Neuronal stem cell (in vitro differentiated cells): ENCODE data around the gene AGAP1.
A peak's percentile ranks its signal among the peaks of the same experiment; 100 is the strongest.

Source experiments
- DNase-seq: peaks from one replicate; pipeline ENCODE4 v3.0.0-alpha.2; 2013; ENCODE audit warnings: low spot score
- H2AFZ ChIP-seq: one replicate; pipeline ENCODE4 v1.6.1; 2013; ENCODE audit warnings: mild to moderate bottlenecking, low read length, inconsistent platforms
- H2AK5ac ChIP-seq: 2 replicates; pipeline ENCODE4 v1.6.1; 2013; ENCODE audit warnings: low read depth, mild to moderate bottlenecking, inconsistent platforms, low read length, moderate library complexity, mixed read lengths
- H2BK120ac ChIP-seq: 2 replicates; pipeline ENCODE4 v1.6.1; 2013; ENCODE audit warnings: low read depth, mild to moderate bottlenecking, inconsistent platforms, low read length, moderate library complexity, mixed read lengths
- H2BK12ac ChIP-seq: one replicate; pipeline ENCODE4 v1.6.1; 2013; ENCODE audit warnings: low read length, inconsistent platforms
- H2BK15ac ChIP-seq: 2 replicates; pipeline ENCODE4 v1.6.1; 2013; ENCODE audit warnings: mild to moderate bottlenecking, low read length, inconsistent platforms, mixed read lengths
- H2BK5ac ChIP-seq: one replicate; pipeline ENCODE4 v1.6.1; 2013; ENCODE audit warnings: inconsistent platforms, mild to moderate bottlenecking, low read length, moderate library complexity
- H3K14ac ChIP-seq: one replicate; pipeline ENCODE4 v1.6.1; 2013; ENCODE audit warnings: low read length, inconsistent platforms
- H3K18ac ChIP-seq: 2 replicates; pipeline ENCODE4 v1.6.1; 2013; ENCODE audit warnings: low read length, inconsistent platforms
- H3K23ac ChIP-seq: 2 replicates; pipeline ENCODE4 v1.6.1; 2013; ENCODE audit warnings: low read depth, mild to moderate bottlenecking, mixed read lengths, low read length, inconsistent platforms; ENCODE audit not compliant: poor library complexity
- H3K27ac ChIP-seq: replicated peaks from 3 replicates; pipeline ENCODE4 v1.5.1; 2013; ENCODE audit warnings: low read length, inconsistent platforms
- H3K27me3 ChIP-seq, 3 experiments: 2 replicates each; pipeline ENCODE4 v1.6.1; 2013; ENCODE audit warnings: low read length in 3 of 3, mild to moderate bottlenecking in 2 of 3, inconsistent platforms in 1 of 3, low read depth in 1 of 3, mixed read lengths in 1 of 3, moderate library complexity in 1 of 3; ENCODE audit not compliant: control insufficient read depth in 3 of 3, insufficient read depth in 3 of 3
- H3K36me3 ChIP-seq, 2 donors: replicated peaks in 1 of 2; 2 replicates each; pipeline ENCODE4 v1.6.1; 2013; ENCODE audit warnings: low read length in 2 of 2; ENCODE audit not compliant: control insufficient read depth in 2 of 2, insufficient read depth in 2 of 2
- H3K4ac ChIP-seq: 2 replicates; pipeline ENCODE4 v1.6.1; 2013; ENCODE audit warnings: inconsistent platforms, mild to moderate bottlenecking, low read length, moderate library complexity
- H3K4me1 ChIP-seq, 2 donors: 1 replicate in 1 of 2; 2 replicates in 1 of 2; pipeline ENCODE4 v1.6.1; 2013; ENCODE audit warnings: low read length in 2 of 2, low read depth in 1 of 2; ENCODE audit not compliant: control insufficient read depth in 2 of 2, insufficient read depth in 1 of 2
- H3K4me2 ChIP-seq: one replicate; pipeline ENCODE4 v1.6.1; 2013; ENCODE audit warnings: mild to moderate bottlenecking, low read length, inconsistent platforms; ENCODE audit not compliant: insufficient read depth, poor library complexity, severe bottlenecking
- H3K4me3 ChIP-seq, 2 donors: 2 replicates each; pipeline ENCODE4 v1.5.1; 2013; ENCODE audit warnings: low read length in 2 of 2, mild to moderate bottlenecking in 2 of 2, inconsistent platforms in 1 of 2, moderate library complexity in 1 of 2
- H3K79me1 ChIP-seq: one replicate; pipeline ENCODE4 v1.6.1; 2013; ENCODE audit warnings: low read depth, mild to moderate bottlenecking, inconsistent platforms, low read length, moderate library complexity
- H3K9ac ChIP-seq: one replicate; pipeline ENCODE4 v1.6.1; 2013; ENCODE audit warnings: mild to moderate bottlenecking, low read depth, low read length, inconsistent platforms; ENCODE audit not compliant: poor library complexity
- H3K9me3 ChIP-seq, 2 donors: replicated peaks in 1 of 2; 2 replicates each; pipeline versions ENCODE3 to v1.6.1; 2013; ENCODE audit warnings: low read length in 2 of 2, mild to moderate bottlenecking in 2 of 2, inconsistent platforms in 1 of 2, low read depth in 1 of 2, mixed read lengths in 1 of 2, moderate library complexity in 1 of 2; ENCODE audit not compliant: control insufficient read depth in 2 of 2, insufficient read depth in 1 of 2
- H4K8ac ChIP-seq: one replicate; pipeline ENCODE4 v1.6.1; 2013; ENCODE audit warnings: low read depth, mild to moderate bottlenecking, inconsistent platforms, low read length, moderate library complexity
- H4K91ac ChIP-seq: one replicate; pipeline ENCODE4 v1.6.1; 2013; ENCODE audit warnings: low read length, low read depth, mild to moderate bottlenecking, inconsistent platforms; ENCODE audit not compliant: poor library complexity
- WGBS, 2 donors: extraction: QIAGEN DNeasy Blood & Tissue Kit; methylation state at CpG; one replicate each; pipeline ENCODE4 v1.1.7; 2013; ENCODE audit warnings: missing lambda C conversion rate in 2 of 2, mixed read lengths in 1 of 2; ENCODE audit not compliant: insufficient read length in 2 of 2, insufficient replicate concordance in 1 of 2; ENCODE audit errors: extremely low coverage in 2 of 2; 5-methylcytosine and 5-hydroxymethylcytosine counted together

AGAP1 gene

GRCh38 chr2:235769046-235769445 is 275.2 kb downstream of the AGAP1 start:
- no peak overlapping the region for H4K91ac ChIP-seq
- no peak overlapping the region for H2BK12ac ChIP-seq
- H3K79me1 ChIP-seq: no peaks in the 10 kb centered on the region
- H3K23ac ChIP-seq: no peak overlapping the region
- WGBS, 2 donors: no CpG with 5 or more reads among the region's 7 CpGs
- H3K4ac ChIP-seq: no peak overlapping the region
- no peak overlapping the region for H4K8ac ChIP-seq
- no peak overlapping the region for H3K18ac ChIP-seq
- DNase-seq: no peak
- H3K4me1 ChIP-seq: peaks cover 12 to 15% of the 10 kb centered on the region in 2 donors
- H3K9me3 ChIP-seq: no peaks in the 10 kb centered on the region
- no peak overlapping the region for H2BK120ac ChIP-seq
- H3K36me3 ChIP-seq: peaks cover 2 to 36% of the 10 kb centered on the region in 2 donors
- no peak overlapping the region for H2BK15ac ChIP-seq
- no peak overlapping the region for H3K4me2 ChIP-seq
- no peaks in the 10 kb centered on the region for H3K27me3 ChIP-seq
- H3K27ac ChIP-seq: no peak overlapping the region
- H2BK5ac ChIP-seq: no peak overlapping the region
- no peak overlapping the region for H2AK5ac ChIP-seq
- no peak overlapping the region for H2AFZ ChIP-seq
- H3K9ac ChIP-seq: no peak overlapping the region
- H3K14ac ChIP-seq: no peak overlapping the region
- H3K4me3 ChIP-seq: no peak overlapping the region

DNA sequence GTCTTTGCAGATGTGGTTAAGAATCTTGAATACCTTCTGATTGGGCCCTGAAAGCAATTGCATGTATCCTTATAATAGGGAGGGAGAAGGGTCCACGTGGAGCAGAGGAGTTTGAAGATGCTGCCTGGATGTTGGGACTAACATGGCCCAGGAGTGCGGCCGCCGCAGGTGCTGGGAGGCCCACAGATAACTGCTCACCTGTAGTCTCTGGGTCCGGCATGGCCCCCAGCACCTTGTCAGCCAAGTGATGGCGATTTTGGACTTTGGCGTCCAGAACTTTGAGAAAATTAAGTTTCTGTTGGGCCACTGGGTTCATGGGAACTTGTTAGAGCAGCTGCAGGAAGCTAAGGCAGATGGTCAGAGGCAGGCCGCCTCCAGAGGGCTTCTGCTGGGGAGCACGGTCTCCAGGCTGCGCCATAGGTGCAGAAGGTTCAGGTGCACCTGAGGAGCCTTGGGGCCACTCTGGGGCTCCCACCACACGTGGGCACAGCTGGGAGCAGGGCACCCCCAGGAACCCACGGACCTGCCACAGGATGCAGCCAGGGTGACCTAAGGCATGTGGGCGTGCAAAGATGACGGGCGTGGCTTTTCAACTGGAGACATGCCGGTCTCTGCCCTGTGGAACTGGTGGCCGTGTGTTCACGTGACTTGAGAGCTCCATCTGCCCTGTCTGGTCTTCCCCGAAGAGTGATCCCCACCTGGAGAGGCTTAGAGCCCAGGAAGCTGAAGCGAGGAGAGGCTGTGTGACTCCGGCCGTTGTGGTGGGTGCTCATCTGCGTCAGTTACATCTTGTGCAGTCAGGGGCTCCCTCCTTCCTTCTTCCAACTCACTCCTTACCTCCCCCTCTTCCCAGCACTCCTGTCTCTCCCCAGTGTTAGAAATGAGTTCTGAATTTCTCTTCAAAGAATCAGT is 277.3 kb downstream of the AGAP1 start:
- Histone ChIP-seq H3K4me2 (no peak overlapping the region), H4K8ac (no peak overlapping the region), H3K14ac (no peak overlapping the region), H3K4me1 (peaks cover 15 to 29% of the 10 kb centered on the region in 2 donors), H2AFZ (no peak overlapping the region), H3K27ac (no peak overlapping the region), H3K9me3 (no peaks in the 10 kb centered on the region), H3K4ac (no peak overlapping the region), H3K23ac (no peak overlapping the region), H3K4me3 (no peak overlapping the region), H3K18ac (peak overlapping the region; percentile 11), H4K91ac (no peak overlapping the region), H3K36me3 (peaks cover 2 to 37% of the 10 kb centered on the region in 2 donors), H3K9ac (no peak overlapping the region), H2BK12ac (no peak overlapping the region), H2BK5ac (no peak overlapping the region), H3K27me3 (no peaks in the 10 kb centered on the region), H2BK15ac (no peak overlapping the region), H2BK120ac (no peak overlapping the region), H3K79me1 (no peaks in the 10 kb centered on the region), H2AK5ac (no peak overlapping the region)
- DNase-seq: no peak
- WGBS, 2 donors: no CpG with 5 or more reads among the region's 23 CpGs

- Histone ChIP-seq H3K9me3 (no peaks in the 10 kb centered on the region), H3K9ac (no peak overlapping the region), H3K27me3 (no peaks in the 10 kb centered on the region), H3K27ac (no peak overlapping the region), H3K36me3 (peaks cover 2 to 36% of the 10 kb centered on the region in 2 donors), H4K91ac (no peak overlapping the region), H2BK5ac (no peak overlapping the region), H4K8ac (no peak overlapping the region), H3K79me1 (no peaks in the 10 kb centered on the region), H3K23ac (no peak overlapping the region), H2BK12ac (no peak overlapping the region), H2AK5ac (no peak overlapping the region), H3K4ac (no peak overlapping the region), H2AFZ (no peak overlapping the region), H3K4me1 (peaks cover 15 to 29% of the 10 kb centered on the region in 2 donors), H2BK15ac (no peak overlapping the region), H3K14ac (no peak overlapping the region), H3K4me2 (no peak overlapping the region), H3K4me3 (no peak overlapping the region), H3K18ac (no peak overlapping the region), H2BK120ac (no peak overlapping the region)
- WGBS, 2 donors: no CpG with 5 or more reads among the region's 9 CpGs
- no peak for DNase-seq
Measured at GRCh38 chr2:235773188-235773928, 279.5 kb downstream of the AGAP1 start.
